Measurements from ENCODE around the gene PPP1R13B. TPM values are rescaled to one million over a fixed set of nuclear protein-coding genes. Genes with fewer than 3 reads are reported as not detected.

PPP1R13B gene
- total RNA-seq, 1 donor from 2014 or later = 9.6 TPM

GRCh38 chr14:103746701-103747100, 100.7 kb downstream of the PPP1R13B start:
- no peak for DNase-seq (ENCODE audit: low spot score)
- H3K36me3 Mint-ChIP-seq (ENCODE audit: low read depth) = peaks cover 3% of the 10 kb centered on the region
- peaks cover 6% of the 10 kb centered on the region for H3K4me1 Mint-ChIP-seq (ENCODE audit: low read depth)
- no peaks in the 10 kb centered on the region for H3K9me3 Mint-ChIP-seq
- intact Hi-C loops (cut with micrococcal nuclease) = no loop called here
- peaks cover 2% of the 10 kb centered on the region for H3K27me3 Mint-ChIP-seq (ENCODE audit: insufficient read depth)
- H3K4me3 Mint-ChIP-seq = no peak overlapping the region
- H3K27ac Mint-ChIP-seq = no peak overlapping the region

DNA sequence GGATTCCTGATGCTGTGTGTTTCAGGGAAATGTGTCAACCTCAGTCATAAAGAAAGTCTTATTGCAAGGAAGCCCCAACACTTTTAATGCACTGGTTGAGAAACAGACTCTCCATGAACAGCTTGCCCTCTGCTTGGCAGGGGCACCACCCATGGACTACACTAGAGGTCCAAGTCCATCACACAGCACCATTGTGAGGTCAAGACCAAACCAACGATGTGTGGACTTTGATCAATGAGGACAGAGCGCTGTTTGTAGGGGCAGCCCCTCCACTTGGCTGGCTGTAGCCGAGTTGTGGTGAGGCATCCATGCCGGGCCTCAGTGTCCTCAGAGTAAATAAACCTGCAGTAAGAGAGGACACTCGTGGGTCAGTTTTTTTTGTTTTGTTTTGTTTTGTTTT, 102.0 kb downstream of the PPP1R13B start:
- no peak overlapping the region for H3K27ac Mint-ChIP-seq
- H3K4me3 Mint-ChIP-seq = no peak overlapping the region

GRCh38 chr14:103744621-103745395, 102.6 kb downstream of the PPP1R13B start:
- peaks cover 6% of the 10 kb centered on the region for H3K4me1 Mint-ChIP-seq (ENCODE audit: low read depth)
- intact Hi-C loops (cut with micrococcal nuclease) = no loop called here
- H3K36me3 Mint-ChIP-seq (ENCODE audit: low read depth) = peaks cover 3% of the 10 kb centered on the region
- H3K27ac Mint-ChIP-seq = no peak overlapping the region
- no peak overlapping the region for H3K4me3 Mint-ChIP-seq
- no peak for DNase-seq (ENCODE audit: low spot score)
- H3K9me3 Mint-ChIP-seq = no peaks in the 10 kb centered on the region
- peaks cover 2% of the 10 kb centered on the region for H3K27me3 Mint-ChIP-seq (ENCODE audit: insufficient read depth)

More for the DNA sequence above, 102.0 kb downstream of the PPP1R13B start:
- peaks cover 2% of the 10 kb centered on the region for H3K27me3 Mint-ChIP-seq (ENCODE audit: insufficient read depth)
- no peaks in the 10 kb centered on the region for H3K9me3 Mint-ChIP-seq
- intact Hi-C loops (cut with micrococcal nuclease) = no loop called here
- peaks cover 6% of the 10 kb centered on the region for H3K4me1 Mint-ChIP-seq (ENCODE audit: low read depth)
- H3K36me3 Mint-ChIP-seq (ENCODE audit: low read depth) = peaks cover 3% of the 10 kb centered on the region
- DNase-seq (ENCODE audit: low spot score) = no peak

GRCh38 chr14:103743691-103744090, 103.7 kb downstream of the PPP1R13B start:
- no peak for DNase-seq (ENCODE audit: low spot score)
- intact Hi-C loops (cut with micrococcal nuclease) = no loop called here
- no peak overlapping the region for H3K4me3 Mint-ChIP-seq
- peaks cover 2% of the 10 kb centered on the region for H3K27me3 Mint-ChIP-seq (ENCODE audit: insufficient read depth)
- H3K4me1 Mint-ChIP-seq (ENCODE audit: low read depth) = peaks cover 6% of the 10 kb centered on the region
- H3K36me3 Mint-ChIP-seq (ENCODE audit: low read depth) = no peaks in the 10 kb centered on the region
- no peak overlapping the region for H3K27ac Mint-ChIP-seq
- no peaks in the 10 kb centered on the region for H3K9me3 Mint-ChIP-seq

- no peak overlapping the region for H3K27ac Mint-ChIP-seq
Measured at GRCh38 chr14:103742499-103743255, 104.7 kb downstream of the PPP1R13B start.

GRCh38 chr14:103741876-103742275, 105.5 kb downstream of the PPP1R13B start:
- Mint-ChIP-seq H3K36me3 (ENCODE audit: low read depth) (no peaks in the 10 kb centered on the region), H3K9me3 (no peaks in the 10 kb centered on the region), H3K4me1 (ENCODE audit: low read depth) (no peaks in the 10 kb centered on the region), H3K27me3 (ENCODE audit: insufficient read depth) (peaks cover 2% of the 10 kb centered on the region), H3K27ac (no peak overlapping the region), H3K4me3 (no peak overlapping the region)
- no peak for DNase-seq (ENCODE audit: low spot score)
- intact Hi-C loops (cut with micrococcal nuclease) = no loop called here

More at GRCh38 chr14:103742499-103743255, 104.7 kb downstream of the PPP1R13B start:
- Mint-ChIP-seq H3K36me3 (ENCODE audit: low read depth) (no peaks in the 10 kb centered on the region), H3K4me3 (no peak overlapping the region), H3K4me1 (ENCODE audit: low read depth) (no peaks in the 10 kb centered on the region), H3K9me3 (no peaks in the 10 kb centered on the region), H3K27me3 (ENCODE audit: insufficient read depth) (peaks cover 2% of the 10 kb centered on the region)
- intact Hi-C loops (cut with micrococcal nuclease) = no loop called here
- no peak for DNase-seq (ENCODE audit: low spot score)

DNA sequence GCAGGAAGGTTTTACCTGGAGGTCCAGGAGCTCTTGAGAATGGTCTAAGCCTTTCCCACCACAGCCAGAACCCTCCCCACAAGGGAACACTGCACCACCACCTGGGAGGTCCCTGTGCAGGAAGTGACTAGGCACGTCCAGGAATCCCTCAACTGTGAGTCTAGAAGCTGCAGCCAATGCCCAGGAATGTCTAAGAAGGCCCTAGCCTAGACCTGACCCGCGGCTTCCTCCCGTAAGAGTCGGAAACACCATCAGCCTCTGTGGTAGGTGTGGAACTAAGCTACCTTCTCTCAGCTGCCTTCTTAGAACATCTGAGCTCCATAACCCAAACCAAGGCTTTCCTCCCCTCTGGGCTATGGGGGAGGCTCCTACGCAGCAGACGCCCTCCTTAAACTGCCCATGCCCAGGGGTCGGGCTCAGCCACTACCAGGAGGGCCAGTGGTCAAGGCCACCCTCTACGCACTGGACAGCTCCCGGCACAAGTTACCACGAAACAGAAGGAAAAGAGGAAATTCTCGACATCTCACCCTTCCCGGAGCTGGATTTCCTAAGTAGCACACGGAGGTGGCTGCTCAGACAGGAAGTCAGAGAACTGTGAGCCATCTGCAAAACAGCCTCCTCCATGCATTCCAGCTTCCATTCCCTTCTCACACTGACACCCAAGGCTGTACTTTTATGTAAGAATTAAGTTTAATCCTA, 106.2 kb downstream of the PPP1R13B start:
- H3K36me3 Mint-ChIP-seq (ENCODE audit: low read depth) = no peaks in the 10 kb centered on the region
- no peak for DNase-seq (ENCODE audit: low spot score)
- no peaks in the 10 kb centered on the region for H3K9me3 Mint-ChIP-seq
- H3K4me3 Mint-ChIP-seq = no peak overlapping the region
- intact Hi-C loops (cut with micrococcal nuclease) = no loop called here
- no peaks in the 10 kb centered on the region for H3K4me1 Mint-ChIP-seq (ENCODE audit: low read depth)
- H3K27me3 Mint-ChIP-seq (ENCODE audit: insufficient read depth) = peaks cover 2% of the 10 kb centered on the region
- H3K27ac Mint-ChIP-seq = no peak overlapping the region

DNA sequence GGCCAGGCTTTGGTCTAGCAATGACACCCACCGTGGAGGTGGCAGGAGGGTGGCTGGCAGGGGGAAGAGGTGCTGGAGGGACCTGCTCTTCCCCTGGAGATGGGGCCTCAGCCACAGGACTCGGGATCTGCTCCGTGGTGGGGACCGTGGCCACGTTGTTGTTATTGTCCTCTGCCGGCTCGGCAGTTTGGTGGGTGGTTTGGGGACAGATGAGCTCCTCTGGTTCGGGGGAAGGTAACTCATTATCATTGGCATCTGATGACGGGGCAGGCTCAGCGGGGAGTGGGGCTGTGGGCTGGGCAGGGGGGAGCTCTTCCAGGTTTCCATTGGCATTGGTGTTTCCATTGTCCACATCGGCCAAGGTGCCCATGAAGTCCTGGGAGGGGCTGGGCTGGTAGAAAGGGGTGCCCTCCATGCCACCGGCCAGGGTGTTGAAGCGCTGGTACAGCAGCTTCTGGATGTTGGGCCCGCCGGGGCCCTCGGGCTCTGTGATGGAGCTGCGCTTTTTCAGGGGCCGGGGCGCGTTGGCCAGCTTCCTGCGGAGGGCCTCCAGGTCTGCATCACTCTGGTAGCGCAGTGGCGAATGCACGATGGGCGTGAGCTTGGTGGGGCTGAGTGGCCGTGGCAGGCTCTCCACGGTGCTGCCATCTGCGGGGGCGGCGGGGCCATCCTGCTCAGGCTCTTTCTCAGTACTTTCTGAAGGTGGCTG, 107.4 kb downstream of the PPP1R13B start:
- intact Hi-C loops (cut with micrococcal nuclease) = no loop called here
- H3K4me3 Mint-ChIP-seq = no peak overlapping the region
- no peaks in the 10 kb centered on the region for H3K4me1 Mint-ChIP-seq (ENCODE audit: low read depth)
- no peaks in the 10 kb centered on the region for H3K36me3 Mint-ChIP-seq (ENCODE audit: low read depth)
- H3K27ac Mint-ChIP-seq = no peak overlapping the region
- H3K27me3 Mint-ChIP-seq (ENCODE audit: insufficient read depth) = peaks cover 2% of the 10 kb centered on the region
- H3K9me3 Mint-ChIP-seq = no peaks in the 10 kb centered on the region
- DNase-seq (ENCODE audit: low spot score) = no peak

GRCh38 chr14:103739466-103739792, 107.9 kb downstream of the PPP1R13B start:
- Mint-ChIP-seq H3K4me1 (ENCODE audit: low read depth) (no peaks in the 10 kb centered on the region), H3K36me3 (ENCODE audit: low read depth) (peaks cover 2% of the 10 kb centered on the region), H3K9me3 (no peaks in the 10 kb centered on the region), H3K27ac (no peak overlapping the region), H3K27me3 (ENCODE audit: insufficient read depth) (peaks cover 2% of the 10 kb centered on the region), H3K4me3 (no peak overlapping the region)
- DNase-seq (ENCODE audit: low spot score) = no peak
- intact Hi-C loops (cut with micrococcal nuclease) = no loop called here

GRCh38 chr14:103738701-103739451, 108.5 kb downstream of the PPP1R13B start:
- Mint-ChIP-seq H3K27ac (no peak overlapping the region), H3K36me3 (ENCODE audit: low read depth) (peaks cover 2% of the 10 kb centered on the region), H3K4me1 (ENCODE audit: low read depth) (no peaks in the 10 kb centered on the region), H3K4me3 (no peak overlapping the region), H3K27me3 (ENCODE audit: insufficient read depth) (peaks cover under 1% of the 10 kb centered on the region), H3K9me3 (no peaks in the 10 kb centered on the region)
- intact Hi-C loops (cut with micrococcal nuclease) = no loop called here
- DNase-seq (ENCODE audit: low spot score) = no peak

- H3K9me3 Mint-ChIP-seq = no peaks in the 10 kb centered on the region
- H3K27ac Mint-ChIP-seq = no peak overlapping the region
- H3K4me3 Mint-ChIP-seq = no peak overlapping the region
- DNase-seq (ENCODE audit: low spot score) = no peak
- H3K36me3 Mint-ChIP-seq (ENCODE audit: low read depth) = peaks cover 2% of the 10 kb centered on the region
- H3K27me3 Mint-ChIP-seq (ENCODE audit: insufficient read depth) = no peaks in the 10 kb centered on the region
- intact Hi-C loops (cut with micrococcal nuclease) = no loop called here
- no peaks in the 10 kb centered on the region for H3K4me1 Mint-ChIP-seq (ENCODE audit: low read depth)
Measured at GRCh38 chr14:103738166-103738565, 109.2 kb downstream of the PPP1R13B start.

DNA sequence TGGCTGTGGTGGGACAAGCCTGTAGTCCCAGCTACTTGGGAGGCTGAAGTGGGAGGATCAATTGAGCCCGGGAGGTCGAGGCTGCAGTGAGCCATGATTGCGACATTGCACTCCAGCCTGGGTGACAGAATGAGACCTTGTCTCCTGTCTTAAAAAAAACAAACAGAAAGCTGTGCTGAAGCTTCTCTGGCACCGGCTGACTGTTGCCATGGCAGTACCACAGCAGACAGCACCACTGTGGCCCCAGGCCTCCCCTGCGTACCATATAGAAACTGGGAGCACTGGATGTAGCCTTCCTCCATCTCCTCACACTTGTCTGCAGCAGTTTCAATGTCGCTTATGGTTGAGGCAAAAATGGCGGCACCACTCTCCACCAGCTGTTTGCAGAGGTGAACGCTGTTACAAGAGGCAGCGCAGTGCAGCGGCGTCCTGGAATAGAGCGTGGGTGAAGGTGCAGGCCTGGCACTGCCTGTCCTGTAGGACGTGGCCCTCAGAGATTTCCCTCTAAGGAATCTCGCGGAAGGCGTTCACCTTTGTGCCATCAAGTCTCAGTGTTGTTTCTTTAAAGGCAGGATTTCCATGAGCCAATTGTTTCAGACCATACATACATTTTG, 109.8 kb downstream of the PPP1R13B start:
- H3K4me3 Mint-ChIP-seq = no peak overlapping the region
- no peaks in the 10 kb centered on the region for H3K9me3 Mint-ChIP-seq
- no peaks in the 10 kb centered on the region for H3K27me3 Mint-ChIP-seq (ENCODE audit: insufficient read depth)
- no peak overlapping the region for H3K27ac Mint-ChIP-seq
- peaks cover 2% of the 10 kb centered on the region for H3K36me3 Mint-ChIP-seq (ENCODE audit: low read depth)
- no peak for DNase-seq (ENCODE audit: low spot score)
- intact Hi-C loops (cut with micrococcal nuclease) = no loop called here
- no peaks in the 10 kb centered on the region for H3K4me1 Mint-ChIP-seq (ENCODE audit: low read depth)

Measured in activated T-helper 1 cell treated with anti-CD3 and anti-CD28 coated beads, Interleukin-12 subunit alpha, Interleukin-12 subunit beta, Interleukin-2, Interleukin-4 antibody, amounts not matched to agents 30 ng/mL and 10 ng/mL and 1 ng/mL, durations not matched to agents 14 hours and 24 hours and 36 hours (primary cell).